Body of pancreas (tissue), 4 donors: ENCODE data around the gene USP54.

Source experiments
- CTCF ChIP-seq, 7 experiments: fragments of 450-650 bp in 4 of 7; fragments of 200-600 bp in 3 of 7; sonication (generic) in 3 of 7; IDR thresholded peaks; one replicate each; pipeline ENCODE4 v1.5.1; 2016 to 2019; ENCODE audit warnings: antibody characterized with exemption in 7 of 7
- POLR2A ChIP-seq, 3 donors: fragments of 450-650 bp; IDR thresholded peaks; one replicate each; pipeline ENCODE4 v1.6.1; 2016; ENCODE audit warnings: antibody characterized with exemption in 3 of 3, mild to moderate bottlenecking in 2 of 3

- no peak for TF ChIP-seq CTCF (IDR thresholded peaks at IDR 0.05)
- no peak for TF ChIP-seq POLR2A (IDR thresholded peaks at IDR 0.05)
These were observed 37.3 kb upstream of the USP54 start for GRCh38 chr10:73628405-73628804.
